ENCODE results near the gene FAM193A. TPM values are rescaled to one million over a fixed set of nuclear protein-coding genes. Genes with fewer than 3 reads are reported as not detected.

The FAM193A gene
- total RNA-seq, 1 experiment from 2014 or later, result 38.2 TPM

DNA sequence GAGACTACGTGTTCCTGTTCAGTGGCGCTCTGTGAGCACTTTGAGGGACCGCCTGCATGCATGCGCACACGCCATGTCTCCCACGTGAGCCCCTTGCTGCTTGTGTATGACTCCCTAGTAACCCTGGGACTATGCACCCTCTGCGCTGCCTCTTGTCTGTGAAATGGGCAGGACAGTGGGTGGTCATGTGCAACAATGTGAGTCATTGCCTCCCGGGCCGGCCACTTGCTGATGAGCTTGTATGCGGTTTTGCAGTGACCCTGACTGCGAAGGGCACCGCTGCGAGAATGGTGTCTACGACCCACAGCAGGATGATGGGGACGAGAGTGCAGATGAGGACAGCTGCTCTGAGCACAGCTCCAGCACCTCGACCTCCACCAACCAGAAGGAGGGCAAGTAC is 158.2 kb downstream of the FAM193A start:
- no peak overlapping the region for H3K4me3 ChIP-seq (ENCODE audit: low read depth, low read length, poor library complexity, severe bottlenecking)
- intact Hi-C loops (cut with micrococcal nuclease; ENCODE audit: unreplicated experiment), result no loop called here
- no peak overlapping the region for H3K27ac ChIP-seq (ENCODE audit: low read depth, low read length, poor library complexity, severe bottlenecking)
- TF ChIP-seq, protein P1, sequence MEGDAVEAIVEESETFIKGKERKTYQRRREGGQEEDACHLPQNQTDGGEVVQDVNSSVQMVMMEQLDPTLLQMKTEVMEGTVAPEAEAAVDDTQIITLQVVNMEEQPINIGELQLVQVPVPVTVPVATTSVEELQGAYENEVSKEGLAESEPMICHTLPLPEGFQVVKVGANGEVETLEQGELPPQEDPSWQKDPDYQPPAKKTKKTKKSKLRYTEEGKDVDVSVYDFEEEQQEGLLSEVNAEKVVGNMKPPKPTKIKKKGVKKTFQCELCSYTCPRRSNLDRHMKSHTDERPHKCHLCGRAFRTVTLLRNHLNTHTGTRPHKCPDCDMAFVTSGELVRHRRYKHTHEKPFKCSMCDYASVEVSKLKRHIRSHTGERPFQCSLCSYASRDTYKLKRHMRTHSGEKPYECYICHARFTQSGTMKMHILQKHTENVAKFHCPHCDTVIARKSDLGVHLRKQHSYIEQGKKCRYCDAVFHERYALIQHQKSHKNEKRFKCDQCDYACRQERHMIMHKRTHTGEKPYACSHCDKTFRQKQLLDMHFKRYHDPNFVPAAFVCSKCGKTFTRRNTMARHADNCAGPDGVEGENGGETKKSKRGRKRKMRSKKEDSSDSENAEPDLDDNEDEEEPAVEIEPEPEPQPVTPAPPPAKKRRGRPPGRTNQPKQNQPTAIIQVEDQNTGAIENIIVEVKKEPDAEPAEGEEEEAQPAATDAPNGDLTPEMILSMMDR (conservative IDR thresholded peaks at IDR 0.05; ENCODE audit: low read depth, low read length), result no peak
- TF ChIP-seq EZH2 (IDR thresholded peaks at IDR 0.05; ENCODE audit: borderline replicate concordance, low read depth, low read length, poor library complexity, severe bottlenecking), result no peak
- no peaks in the 10 kb centered on the region for H3K9me3 ChIP-seq (ENCODE audit: low read depth, low read length, poor library complexity, severe bottlenecking)
- H3K27me3 ChIP-seq (replicated peaks; ENCODE audit: insufficient read depth, low read depth, low read length, poor library complexity), result no peaks in the 10 kb centered on the region
- no peak for DNase-seq (ENCODE audit: low spot score)
- CTCF ChIA-PET, result interaction anchor here (0.5 kb wide), 1 partner anchor 466 kb away, joined by 3 read pairs; no protein-coding TSS in a partner anchor
- POLR2A ChIA-PET (ENCODE audit: low non-redundant PET), result no interaction called here
- peaks cover 90% of the 10 kb centered on the region for H3K36me3 ChIP-seq (ENCODE audit: insufficient read depth, low read length, poor library complexity, severe bottlenecking)
- no TSS peak for BruUV-seq (replicated peaks)
- H3K4me1 ChIP-seq (ENCODE audit: insufficient read depth, low read length, poor library complexity, severe bottlenecking), result no peaks in the 10 kb centered on the region

- BruUV-seq (replicated peaks), result no TSS peak
- no peak for DNase-seq (ENCODE audit: low spot score)
- ChIA-PET CTCF (interaction anchor here (0.5 kb wide), 1 partner anchor 467 kb away, joined by 3 read pairs; no protein-coding TSS in a partner anchor), POLR2A (ENCODE audit: low non-redundant PET) (no interaction called here)
- TF ChIP-seq EZH2 (IDR thresholded peaks at IDR 0.05; ENCODE audit: borderline replicate concordance, low read depth, low read length, poor library complexity, severe bottlenecking), result no peak
- TF ChIP-seq, protein P1 (conservative IDR thresholded peaks at IDR 0.05; ENCODE audit: low read depth, low read length), result no peak
- intact Hi-C loops (cut with micrococcal nuclease; ENCODE audit: unreplicated experiment), result no loop called here
- H3K27me3 ChIP-seq (replicated peaks; ENCODE audit: insufficient read depth, low read depth, low read length, poor library complexity), result no peaks in the 10 kb centered on the region
- H3K27ac ChIP-seq (ENCODE audit: low read depth, low read length, poor library complexity, severe bottlenecking), result no peak overlapping the region
- no peaks in the 10 kb centered on the region for H3K4me1 ChIP-seq (ENCODE audit: insufficient read depth, low read length, poor library complexity, severe bottlenecking)
- H3K4me3 ChIP-seq (ENCODE audit: low read depth, low read length, poor library complexity, severe bottlenecking), result no peak overlapping the region
- H3K36me3 ChIP-seq (ENCODE audit: insufficient read depth, low read length, poor library complexity, severe bottlenecking), result peaks cover 92% of the 10 kb centered on the region
- no peaks in the 10 kb centered on the region for H3K9me3 ChIP-seq (ENCODE audit: low read depth, low read length, poor library complexity, severe bottlenecking)
These were observed 159.1 kb downstream of the FAM193A start for GRCh38 chr4:2695346-2696060.

GRCh38 chr4:2696423-2696822 is 160.0 kb downstream of the FAM193A start:
- BruUV-seq (replicated peaks), result no TSS peak
- intact Hi-C loops (cut with micrococcal nuclease; ENCODE audit: unreplicated experiment), result no loop called here
- Histone ChIP-seq H3K36me3 (ENCODE audit: insufficient read depth, low read length, poor library complexity, severe bottlenecking) (peaks cover 92% of the 10 kb centered on the region), H3K27ac (ENCODE audit: low read depth, low read length, poor library complexity, severe bottlenecking) (no peak overlapping the region), H3K4me3 (ENCODE audit: low read depth, low read length, poor library complexity, severe bottlenecking) (no peak overlapping the region), H3K27me3 (replicated peaks; ENCODE audit: insufficient read depth, low read depth, low read length, poor library complexity) (no peaks in the 10 kb centered on the region), H3K9me3 (ENCODE audit: low read depth, low read length, poor library complexity, severe bottlenecking) (no peaks in the 10 kb centered on the region), H3K4me1 (ENCODE audit: insufficient read depth, low read length, poor library complexity, severe bottlenecking) (no peaks in the 10 kb centered on the region)
- no peak for TF ChIP-seq EZH2 (IDR thresholded peaks at IDR 0.05; ENCODE audit: borderline replicate concordance, low read depth, low read length, poor library complexity, severe bottlenecking)
- TF ChIP-seq, protein P1 (conservative IDR thresholded peaks at IDR 0.05; ENCODE audit: low read depth, low read length), result no peak
- CTCF ChIA-PET, result no interaction called here
- no peak for DNase-seq (ENCODE audit: low spot score)
- POLR2A ChIA-PET (ENCODE audit: low non-redundant PET), result no interaction called here
